ENCODE measurements around the gene NHLH1. TPM values are rescaled to one million over a fixed set of nuclear protein-coding genes. Genes with fewer than 3 reads are reported as not detected.

Gene NHLH1
- total RNA-seq, 1 experiment from 2014 or later: 0.18 TPM

DNA sequence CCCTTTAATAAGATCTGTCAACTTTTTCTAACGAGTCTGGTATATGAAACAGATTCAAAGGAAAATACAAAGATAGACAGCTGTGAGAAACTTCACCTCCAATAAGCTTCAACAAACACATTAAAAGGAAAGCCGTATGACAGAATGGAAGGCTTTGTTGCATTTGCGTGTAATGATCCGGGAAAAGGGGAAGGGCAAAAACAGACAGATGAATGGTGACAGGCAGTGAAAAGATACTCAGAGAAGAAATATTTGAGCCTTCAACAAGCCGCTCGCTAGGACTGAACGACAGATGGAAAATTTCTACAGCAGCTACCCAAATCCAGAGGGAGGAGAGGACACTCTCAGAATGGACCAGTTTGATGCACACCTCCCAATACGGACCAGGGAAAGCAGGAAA lies 38.7 kb upstream of the NHLH1 start:
- H3K4me1 ChIP-seq (ENCODE audit: control insufficient read depth, insufficient read depth, low read length): no peaks in the 10 kb centered on the region
- no peaks in the 10 kb centered on the region for H3K9me3 ChIP-seq (ENCODE audit: control insufficient read depth, insufficient read depth, low read depth, low read length)
- BruUV-seq (replicated peaks): no TSS peak
- no peaks in the 10 kb centered on the region for H3K27me3 ChIP-seq (ENCODE audit: control insufficient read depth, insufficient read depth, low read length)
- no peak overlapping the region for H3K4me3 ChIP-seq (ENCODE audit: low read depth in 2 of 2, low read length in 2 of 2)
- CTCF ChIA-PET: no interaction called here
- ATAC-seq (no peak), DNase-seq (ENCODE audit: low read depth, low spot score) (no peak)
- in situ Hi-C loops (cut with HindIII; ENCODE audit: low pct_unique_long_range_greater_than_20kb, low sequenced_read_pairs): no loop called here
- H3K36me3 ChIP-seq (ENCODE audit: control insufficient read depth, insufficient read depth, low read length): peaks cover 46% of the 10 kb centered on the region
- no peak overlapping the region for H3K27ac ChIP-seq (ENCODE audit: low read length)
- TF ChIP-seq POLR2AphosphoS5 (IDR thresholded peaks at IDR 0.05; ENCODE audit: low read depth, low read length) (no peak), SIN3A (IDR thresholded peaks at IDR 0.05; ENCODE audit: borderline replicate concordance, insufficient read depth, low read depth, low read length) (no peak), CTCF (IDR thresholded peaks at IDR 0.05) (no peak), REST (IDR thresholded peaks at IDR 0.05; ENCODE audit: insufficient read depth in 1 of 2, low read depth in 2 of 2, low read length in 1 of 2) (no peak), TCF7L2 (IDR thresholded peaks at IDR 0.05; ENCODE audit: low read depth, low read length) (no peak)
- intact Hi-C loops (cut with micrococcal nuclease; ENCODE audit: unreplicated experiment): no loop called here
- POLR2A ChIA-PET: no interaction called here

DNA sequence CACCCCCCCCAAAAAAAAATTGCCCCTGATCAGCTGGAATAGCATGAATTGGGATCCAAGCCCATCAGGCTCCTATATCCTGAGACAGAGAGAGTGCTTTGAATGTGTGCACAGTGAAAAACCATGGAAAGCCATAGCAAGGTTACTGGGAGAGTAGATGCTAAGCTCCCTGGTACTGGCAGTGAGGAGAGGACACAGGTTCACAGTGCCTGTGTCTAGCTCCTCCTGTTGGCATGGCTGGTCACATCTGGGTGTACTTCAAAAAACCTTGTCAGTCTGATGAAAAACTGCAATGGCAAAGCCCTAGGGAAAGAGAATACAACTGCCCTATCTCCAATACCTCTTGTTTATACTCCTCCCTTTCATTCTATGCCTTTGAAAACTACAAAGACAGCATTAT lies 36.8 kb upstream of the NHLH1 start:
- no peak overlapping the region for H3K27ac ChIP-seq (ENCODE audit: low read length)
- intact Hi-C loops (cut with micrococcal nuclease; ENCODE audit: unreplicated experiment): no loop called here
- TF ChIP-seq CTCF (IDR thresholded peaks at IDR 0.05) (peak; percentile 6; the same call in 1 of the 2 replicates), TCF7L2 (IDR thresholded peaks at IDR 0.05; ENCODE audit: low read depth, low read length) (no peak)
- no TSS peak for BruUV-seq (replicated peaks)
- H3K27me3 ChIP-seq (ENCODE audit: control insufficient read depth, insufficient read depth, low read length): no peaks in the 10 kb centered on the region
- no peaks in the 10 kb centered on the region for H3K9me3 ChIP-seq (ENCODE audit: control insufficient read depth, insufficient read depth, low read depth, low read length)
- ATAC-seq (no peak), DNase-seq (ENCODE audit: low read depth, low spot score) (no peak)
- no peak overlapping the region for H3K4me3 ChIP-seq (ENCODE audit: low read depth in 2 of 2, low read length in 2 of 2)
- peaks cover 51% of the 10 kb centered on the region for H3K36me3 ChIP-seq (ENCODE audit: control insufficient read depth, insufficient read depth, low read length)
- in situ Hi-C loops (cut with HindIII; ENCODE audit: low pct_unique_long_range_greater_than_20kb, low sequenced_read_pairs): no loop called here
- no peaks in the 10 kb centered on the region for H3K4me1 ChIP-seq (ENCODE audit: control insufficient read depth, insufficient read depth, low read length)
- ChIA-PET CTCF (no interaction called here), POLR2A (no interaction called here)

- in situ Hi-C loops (cut with HindIII; ENCODE audit: low pct_unique_long_range_greater_than_20kb, low sequenced_read_pairs) (no loop called here), intact Hi-C loops (cut with micrococcal nuclease; ENCODE audit: unreplicated experiment) (no loop called here)
- Histone ChIP-seq H3K9me3 (ENCODE audit: control insufficient read depth, insufficient read depth, low read depth, low read length) (no peaks in the 10 kb centered on the region), H3K36me3 (ENCODE audit: control insufficient read depth, insufficient read depth, low read length) (peaks cover 41% of the 10 kb centered on the region), H3K27me3 (ENCODE audit: control insufficient read depth, insufficient read depth, low read length) (no peaks in the 10 kb centered on the region), H3K4me3 (ENCODE audit: low read depth in 2 of 2, low read length in 2 of 2) (no peak overlapping the region), H3K4me1 (ENCODE audit: control insufficient read depth, insufficient read depth, low read length) (no peaks in the 10 kb centered on the region), H3K27ac (ENCODE audit: low read length) (no peak overlapping the region)
- ChIA-PET POLR2A (no interaction called here), CTCF (no interaction called here)
- BruUV-seq (replicated peaks): no TSS peak
- no peak for DNase-seq (ENCODE audit: low read depth, low spot score)
- no peak for ATAC-seq
- no peak for TF ChIP-seq TCF7L2 (IDR thresholded peaks at IDR 0.05; ENCODE audit: low read depth, low read length)
- TF ChIP-seq CTCF (IDR thresholded peaks at IDR 0.05): no peak
- no peak for TF ChIP-seq REST (IDR thresholded peaks at IDR 0.05; ENCODE audit: insufficient read depth in 1 of 2, low read depth in 2 of 2, low read length in 1 of 2)
- TF ChIP-seq POLR2AphosphoS5 (IDR thresholded peaks at IDR 0.05; ENCODE audit: low read depth, low read length): no peak
- TF ChIP-seq SIN3A (IDR thresholded peaks at IDR 0.05; ENCODE audit: borderline replicate concordance, insufficient read depth, low read depth, low read length): no peak
Observed at GRCh38 chr1:160332516-160332915, 34.4 kb upstream of the NHLH1 start.

Measured in Panc1 (cell line).